ENCODE results near the gene PCDHA1.

DNA sequence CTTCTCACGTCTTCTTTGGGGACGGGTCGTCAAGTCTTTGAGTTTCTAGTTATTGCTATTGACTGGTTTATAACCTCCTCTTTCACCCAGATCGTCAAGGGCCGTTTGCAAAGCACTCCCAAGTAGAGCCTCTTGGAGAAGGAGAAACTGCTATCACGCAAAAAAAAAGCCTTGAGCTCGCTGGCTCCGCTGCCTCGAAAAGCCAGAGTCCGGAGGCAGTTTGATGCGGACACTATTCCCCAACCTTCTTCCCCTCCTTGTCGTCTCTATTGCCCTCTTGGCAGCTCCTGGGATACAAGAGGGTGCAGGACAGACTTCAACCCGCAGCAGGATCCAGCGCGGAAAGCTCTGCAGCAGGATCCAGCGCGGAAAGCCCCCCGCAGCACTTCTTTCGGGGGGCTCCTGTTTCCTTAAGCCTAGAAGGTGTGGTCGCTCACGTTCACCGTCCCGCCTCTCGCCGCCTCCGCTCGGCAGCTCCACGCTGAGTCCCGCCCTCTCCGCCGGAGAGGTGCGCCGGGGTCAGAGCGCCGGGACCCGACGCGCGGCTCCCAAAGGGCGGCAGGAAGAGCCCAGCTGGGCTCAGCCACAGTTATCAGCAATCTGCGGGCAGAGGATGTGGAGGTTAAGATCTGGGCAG lies 140.0 kb downstream of the PCDHA1 start, which contains the start of gene PCDHAC1:
- TF ChIP-seq CTCF (IDR thresholded peaks at IDR 0.05; ENCODE audit: extremely low read depth in 1 of 2, insufficient read depth in 1 of 2, low read depth in 1 of 2, low read length in 2 of 2) (no peak), POLR2A (IDR thresholded peaks at IDR 0.05; ENCODE audit: low read depth, low read length) (no peak), EZH2 (IDR thresholded peaks at IDR 0.05; ENCODE audit: borderline replicate concordance, low read depth, low read length, severe bottlenecking) (peak; percentile 9), POLR2AphosphoS5 (IDR thresholded peaks at IDR 0.05; ENCODE audit: insufficient read depth, low read depth, low read length) (no peak), MYC (IDR thresholded peaks at IDR 0.05; ENCODE audit: low read depth, low read length) (no peak)
